MM.1S (cell line): Measurements from ENCODE around the gene PEX13.

Experiments
- DNase-seq: peaks from one replicate; pipeline ENCODE4 v3.0.0-alpha.2; 2015
- H2AFZ ChIP-seq: fragments of 300-600 bp; sonication (generic); 2 replicates; pipeline ENCODE4 v1.6.0; 2016; ENCODE audit warnings: antibody characterized with exemption, low read length
- H3F3A ChIP-seq: fragments of 300-600 bp; sonication (generic); 2 replicates; pipeline ENCODE4 v1.6.1; 2016; ENCODE audit warnings: mild to moderate bottlenecking, antibody characterized with exemption, low read length, moderate library complexity, mixed read lengths; ENCODE audit not compliant: insufficient read depth
- H3K27ac ChIP-seq: fragments of 300-600 bp; sonication (generic); 2 replicates; pipeline ENCODE4 v1.5.1; 2016; ENCODE audit warnings: mild to moderate bottlenecking, low read length
- H3K27me3 ChIP-seq: fragments of 300-600 bp; sonication (generic); replicated peaks from 2 replicates; pipeline ENCODE4 v1.6.0; 2016; ENCODE audit warnings: low read length; ENCODE audit not compliant: insufficient read depth
- H3K36me3 ChIP-seq: fragments of 300-600 bp; sonication (generic); replicated peaks from 2 replicates; pipeline ENCODE4 v1.6.1; 2016; ENCODE audit warnings: mild to moderate bottlenecking, low read length, mixed read lengths; ENCODE audit not compliant: insufficient read depth
- H3K4me1 ChIP-seq: fragments of 300-600 bp; sonication (generic); 2 replicates; pipeline ENCODE4 v1.6.1; 2016; ENCODE audit warnings: low read length, mixed read lengths
- H3K4me2 ChIP-seq: fragments of 300-600 bp; sonication (generic); 2 replicates; pipeline ENCODE4 v1.6.0; 2016; ENCODE audit warnings: low read depth, low read length
- H3K4me3 ChIP-seq: fragments of 300-600 bp; sonication (generic); 2 replicates; pipeline ENCODE4 v1.5.1; 2016; ENCODE audit warnings: low read length, mixed read lengths
- H3K79me2 ChIP-seq: fragments of 300-600 bp; sonication (generic); 2 replicates; pipeline ENCODE4 v1.6.1; 2016; ENCODE audit warnings: mixed run types, low read length, mixed read lengths
- H3K9ac ChIP-seq: fragments of 300-600 bp; sonication (generic); 2 replicates; pipeline ENCODE4 v1.6.1; 2016; ENCODE audit warnings: low read length, mixed read lengths
- H3K9me2 ChIP-seq: fragments of 300-600 bp; sonication (generic); replicated peaks from 2 replicates; pipeline ENCODE4 v1.6.1; 2016; ENCODE audit warnings: mild to moderate bottlenecking, low read length, mixed read lengths; ENCODE audit not compliant: insufficient read depth
- H3K9me3 ChIP-seq: fragments of 300-600 bp; sonication (generic); replicated peaks from 2 replicates; pipeline ENCODE4 v1.6.1; 2016; ENCODE audit warnings: mild to moderate bottlenecking, low read length, mixed read lengths; ENCODE audit not compliant: insufficient read depth
- H4K20me1 ChIP-seq: fragments of 300-600 bp; sonication (generic); 2 replicates; pipeline ENCODE4 v1.6.1; 2016; ENCODE audit warnings: mild to moderate bottlenecking, low read length, moderate library complexity, mixed read lengths; ENCODE audit not compliant: insufficient read depth
- CTCF ChIP-seq: fragments of 300-600 bp; sonication (generic); IDR thresholded peaks from 2 replicates; pipeline ENCODE4 v1.5.1; 2016; ENCODE audit warnings: antibody characterized with exemption, low read length, mixed read lengths
- EZH2 ChIP-seq: fragments of 300-600 bp; sonication (generic); optimal IDR thresholded peaks from 2 replicates; pipeline ENCODE3; 2017; ENCODE audit warnings: low read depth, mild to moderate bottlenecking, antibody characterized with exemption, low read length, mixed read lengths
- EZH2phosphoT487 ChIP-seq: fragments of 300-600 bp; sonication (generic); IDR thresholded peaks from 2 replicates; pipeline ENCODE4 v1.6.1; 2018; ENCODE audit warnings: antibody characterized with exemption, low read length

Gene PEX13

GRCh38 chr2:61018318-61018755, 817 bp downstream of the PEX13 start:
- Histone ChIP-seq H3K9me3 (no peaks in the 10 kb centered on the region), H3K4me1 (peaks cover 19% of the 10 kb centered on the region), H2AFZ (peak overlapping the region; percentile 92), H3K4me2 (peak overlapping the region; percentile 79), H3K27me3 (no peaks in the 10 kb centered on the region), H3F3A (peaks cover 22% of the 10 kb centered on the region), H4K20me1 (no peaks in the 10 kb centered on the region), H3K27ac (peak overlapping the region; percentile 86; the same call in 1 of the 2 replicates), H3K9ac (peak overlapping the region; percentile 82), H3K9me2 (no peaks in the 10 kb centered on the region), H3K79me2 (peaks cover 51% of the 10 kb centered on the region), H3K36me3 (no peaks in the 10 kb centered on the region), H3K4me3 (peak overlapping the region; percentile 82)
- no peak for TF ChIP-seq EZH2phosphoT487
- TF ChIP-seq CTCF, result no peak
- TF ChIP-seq EZH2, result no peak
- DNase-seq, result no peak

- Histone ChIP-seq H3K4me1 (peaks cover 19% of the 10 kb centered on the region), H3K9ac (peak overlapping the region; percentile 82; the same call in 1 of the 2 replicates), H3K4me3 (peak overlapping the region; percentile 82), H2AFZ (no peak overlapping the region), H3K4me2 (peak overlapping the region; percentile 79), H3K9me3 (no peaks in the 10 kb centered on the region), H3K9me2 (no peaks in the 10 kb centered on the region), H3K27ac (no peak overlapping the region), H4K20me1 (no peaks in the 10 kb centered on the region), H3K36me3 (no peaks in the 10 kb centered on the region), H3K79me2 (peaks cover 53% of the 10 kb centered on the region), H3K27me3 (no peaks in the 10 kb centered on the region), H3F3A (peaks cover 22% of the 10 kb centered on the region)
- DNase-seq, result no peak
- no peak for TF ChIP-seq CTCF
- TF ChIP-seq EZH2, result no peak
- no peak for TF ChIP-seq EZH2phosphoT487
These were observed 1.3 kb downstream of the PEX13 start for GRCh38 chr2:61018798-61019197.

- Histone ChIP-seq H3K79me2 (peaks cover 53% of the 10 kb centered on the region), H3K27me3 (no peaks in the 10 kb centered on the region), H2AFZ (no peak overlapping the region), H4K20me1 (no peaks in the 10 kb centered on the region), H3K9ac (no peak overlapping the region), H3K9me3 (no peaks in the 10 kb centered on the region), H3K9me2 (no peaks in the 10 kb centered on the region), H3K4me2 (no peak overlapping the region), H3K27ac (no peak overlapping the region), H3K36me3 (no peaks in the 10 kb centered on the region), H3K4me3 (no peak overlapping the region), H3K4me1 (peaks cover 12% of the 10 kb centered on the region), H3F3A (peaks cover 22% of the 10 kb centered on the region)
- no peak for DNase-seq
- TF ChIP-seq EZH2phosphoT487 (no peak), EZH2 (no peak), CTCF (no peak)
These were observed 3.7 kb downstream of the PEX13 start for GRCh38 chr2:61021228-61021660.
